ENCODE data around the gene FANK1. TPM values are rescaled to one million over a fixed set of nuclear protein-coding genes. Genes with fewer than 3 reads are reported as not detected.
"Not testable (repeated sequence)": the region's sequence is repeated elsewhere in the genome, so short reads cannot be mapped to it uniquely, and the experiment has no call there.

FANK1 gene
- total RNA-seq, 1 experiment from 2014 or later, result 2.5 TPM

- intact Hi-C loops (cut with micrococcal nuclease), result no loop called here
- H3K36me3 Mint-ChIP-seq (ENCODE audit: insufficient read depth, unreplicated experiment), result no peaks in the 10 kb centered on the region
- no TSS peak for BruUV-seq (replicated peaks)
- H3K4me1 Mint-ChIP-seq (ENCODE audit: insufficient read depth, unreplicated experiment), result no peaks in the 10 kb centered on the region
- no peak for DNase-seq (ENCODE audit: unreplicated experiment)
- CTCF ChIA-PET, result interaction anchor here (1.7 kb wide), 1 partner anchor 22 kb away, joined by 4 read pairs; no protein-coding TSS in a partner anchor
- TF ChIP-seq, protein P1, sequence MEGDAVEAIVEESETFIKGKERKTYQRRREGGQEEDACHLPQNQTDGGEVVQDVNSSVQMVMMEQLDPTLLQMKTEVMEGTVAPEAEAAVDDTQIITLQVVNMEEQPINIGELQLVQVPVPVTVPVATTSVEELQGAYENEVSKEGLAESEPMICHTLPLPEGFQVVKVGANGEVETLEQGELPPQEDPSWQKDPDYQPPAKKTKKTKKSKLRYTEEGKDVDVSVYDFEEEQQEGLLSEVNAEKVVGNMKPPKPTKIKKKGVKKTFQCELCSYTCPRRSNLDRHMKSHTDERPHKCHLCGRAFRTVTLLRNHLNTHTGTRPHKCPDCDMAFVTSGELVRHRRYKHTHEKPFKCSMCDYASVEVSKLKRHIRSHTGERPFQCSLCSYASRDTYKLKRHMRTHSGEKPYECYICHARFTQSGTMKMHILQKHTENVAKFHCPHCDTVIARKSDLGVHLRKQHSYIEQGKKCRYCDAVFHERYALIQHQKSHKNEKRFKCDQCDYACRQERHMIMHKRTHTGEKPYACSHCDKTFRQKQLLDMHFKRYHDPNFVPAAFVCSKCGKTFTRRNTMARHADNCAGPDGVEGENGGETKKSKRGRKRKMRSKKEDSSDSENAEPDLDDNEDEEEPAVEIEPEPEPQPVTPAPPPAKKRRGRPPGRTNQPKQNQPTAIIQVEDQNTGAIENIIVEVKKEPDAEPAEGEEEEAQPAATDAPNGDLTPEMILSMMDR (IDR thresholded peaks at IDR 0.05; ENCODE audit: unreplicated experiment), result no peak
- POLR2A ChIA-PET, result no interaction called here
- no peaks in the 10 kb centered on the region for H3K9me3 Mint-ChIP-seq (ENCODE audit: unreplicated experiment)
- H3K27me3 Mint-ChIP-seq (ENCODE audit: insufficient read depth, unreplicated experiment), result no peaks in the 10 kb centered on the region
- no peak overlapping the region for H3K27ac Mint-ChIP-seq (ENCODE audit: low read depth, unreplicated experiment)
- H3K4me3 Mint-ChIP-seq (ENCODE audit: unreplicated experiment), result no peak overlapping the region
Observed at GRCh38 chr10:125911145-125911544, 14.8 kb downstream of the FANK1 start.

DNA sequence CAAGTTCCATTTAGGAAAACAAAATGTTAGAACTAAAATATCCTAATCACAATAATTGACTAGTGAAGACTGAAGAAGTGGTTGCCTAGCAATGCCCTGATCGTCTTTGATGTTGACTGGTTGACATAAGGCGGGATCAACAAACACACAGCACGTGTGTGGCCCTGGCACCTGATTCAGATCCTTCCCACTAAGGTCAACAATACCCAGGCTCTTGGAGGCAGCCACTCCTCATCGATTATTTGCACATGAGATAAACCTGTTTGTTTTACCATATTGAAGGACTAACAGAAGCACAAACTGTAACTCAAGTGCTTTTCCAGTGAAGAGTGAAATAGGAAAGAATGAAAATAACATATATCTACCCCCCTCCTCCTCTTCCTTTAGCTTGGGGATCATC is 15.6 kb downstream of the FANK1 start:
- POLR2A ChIA-PET, result no interaction called here
- no peaks in the 10 kb centered on the region for H3K36me3 Mint-ChIP-seq (ENCODE audit: insufficient read depth, unreplicated experiment)
- BruUV-seq (replicated peaks), result no TSS peak
- DNase-seq (ENCODE audit: unreplicated experiment), result no peak
- no peaks in the 10 kb centered on the region for H3K4me1 Mint-ChIP-seq (ENCODE audit: insufficient read depth, unreplicated experiment)
- CTCF ChIA-PET, result interaction anchor here (1.2 to 1.7 kb wide), 2 partner anchors 21 to 23 kb away, joined by 4 to 5 read pairs; no protein-coding TSS in a partner anchor
- no peaks in the 10 kb centered on the region for H3K9me3 Mint-ChIP-seq (ENCODE audit: unreplicated experiment)
- H3K4me3 Mint-ChIP-seq (ENCODE audit: unreplicated experiment), result no peak overlapping the region
- TF ChIP-seq, protein P1 (IDR thresholded peaks at IDR 0.05; ENCODE audit: unreplicated experiment), result no peak
- no peaks in the 10 kb centered on the region for H3K27me3 Mint-ChIP-seq (ENCODE audit: insufficient read depth, unreplicated experiment)
- no peak overlapping the region for H3K27ac Mint-ChIP-seq (ENCODE audit: low read depth, unreplicated experiment)
- intact Hi-C loops (cut with micrococcal nuclease), result no loop called here

DNA sequence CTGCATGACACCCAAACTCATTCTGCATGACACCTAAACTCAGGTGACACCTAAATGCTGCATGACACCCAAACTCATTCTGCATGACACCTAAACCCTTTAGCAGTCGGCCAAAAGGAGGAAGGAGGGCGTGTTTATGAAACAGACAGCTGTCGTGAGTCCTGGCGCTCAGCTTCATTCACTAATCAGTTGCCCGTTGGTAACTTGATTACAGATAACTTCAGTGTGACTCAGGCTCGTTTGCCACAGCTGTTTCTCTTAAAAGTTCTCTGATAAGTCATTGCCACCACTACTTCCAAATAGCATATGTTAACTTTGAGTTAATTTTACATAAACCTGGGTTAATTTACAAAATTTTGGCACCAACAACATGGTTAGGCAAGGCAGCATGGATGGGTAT is 16.9 kb downstream of the FANK1 start:
- BruUV-seq (replicated peaks); H3K27ac Mint-ChIP-seq (ENCODE audit: low read depth, unreplicated experiment); DNase-seq (ENCODE audit: unreplicated experiment); H3K4me3 Mint-ChIP-seq (ENCODE audit: unreplicated experiment); H3K4me1 Mint-ChIP-seq (ENCODE audit: insufficient read depth, unreplicated experiment); H3K36me3 Mint-ChIP-seq (ENCODE audit: insufficient read depth, unreplicated experiment); POLR2A ChIA-PET; intact Hi-C loops (cut with micrococcal nuclease); H3K27me3 Mint-ChIP-seq (ENCODE audit: insufficient read depth, unreplicated experiment); H3K9me3 Mint-ChIP-seq (ENCODE audit: unreplicated experiment): not testable (repeated sequence)
- CTCF ChIA-PET, result interaction anchor here (0.6 kb wide), 1 partner anchor 866 kb away, joined by 3 read pairs; no protein-coding TSS in a partner anchor

DNA sequence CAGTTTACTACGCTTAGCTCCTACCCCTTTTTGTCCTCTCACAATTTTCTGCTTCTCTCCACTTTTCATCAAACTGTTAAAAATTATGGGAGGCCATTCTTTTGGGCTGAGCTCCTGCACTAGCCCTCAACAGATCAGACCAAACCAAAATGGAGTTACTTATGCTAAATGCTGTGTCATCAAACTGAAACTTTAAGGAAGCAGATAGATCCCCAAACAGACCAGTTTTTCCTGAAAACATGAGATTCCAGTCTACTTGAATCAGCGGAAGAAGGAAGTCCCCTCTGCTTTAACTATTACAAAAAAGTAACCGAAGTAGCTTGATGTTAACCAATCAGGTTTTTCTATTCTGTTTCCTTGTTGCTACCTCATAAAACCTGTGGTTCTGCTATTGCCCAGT is 20.6 kb downstream of the FANK1 start:
- TF ChIP-seq, protein P1 (IDR thresholded peaks at IDR 0.05; ENCODE audit: unreplicated experiment), result no peak
- no peak for DNase-seq (ENCODE audit: unreplicated experiment)
- Mint-ChIP-seq H3K4me3 (ENCODE audit: unreplicated experiment) (no peak overlapping the region), H3K27ac (ENCODE audit: low read depth, unreplicated experiment) (no peak overlapping the region), H3K27me3 (ENCODE audit: insufficient read depth, unreplicated experiment) (no peaks in the 10 kb centered on the region), H3K36me3 (ENCODE audit: insufficient read depth, unreplicated experiment) (no peaks in the 10 kb centered on the region), H3K4me1 (ENCODE audit: insufficient read depth, unreplicated experiment) (peaks cover 5% of the 10 kb centered on the region), H3K9me3 (ENCODE audit: unreplicated experiment) (no peaks in the 10 kb centered on the region)
- no TSS peak for BruUV-seq (replicated peaks)
- CTCF ChIA-PET, result interaction anchor here (0.6 kb wide), 1 partner anchor 17 kb away, joined by 3 read pairs; no protein-coding TSS in a partner anchor
- POLR2A ChIA-PET, result no interaction called here
- intact Hi-C loops (cut with micrococcal nuclease), result no loop called here

DNA sequence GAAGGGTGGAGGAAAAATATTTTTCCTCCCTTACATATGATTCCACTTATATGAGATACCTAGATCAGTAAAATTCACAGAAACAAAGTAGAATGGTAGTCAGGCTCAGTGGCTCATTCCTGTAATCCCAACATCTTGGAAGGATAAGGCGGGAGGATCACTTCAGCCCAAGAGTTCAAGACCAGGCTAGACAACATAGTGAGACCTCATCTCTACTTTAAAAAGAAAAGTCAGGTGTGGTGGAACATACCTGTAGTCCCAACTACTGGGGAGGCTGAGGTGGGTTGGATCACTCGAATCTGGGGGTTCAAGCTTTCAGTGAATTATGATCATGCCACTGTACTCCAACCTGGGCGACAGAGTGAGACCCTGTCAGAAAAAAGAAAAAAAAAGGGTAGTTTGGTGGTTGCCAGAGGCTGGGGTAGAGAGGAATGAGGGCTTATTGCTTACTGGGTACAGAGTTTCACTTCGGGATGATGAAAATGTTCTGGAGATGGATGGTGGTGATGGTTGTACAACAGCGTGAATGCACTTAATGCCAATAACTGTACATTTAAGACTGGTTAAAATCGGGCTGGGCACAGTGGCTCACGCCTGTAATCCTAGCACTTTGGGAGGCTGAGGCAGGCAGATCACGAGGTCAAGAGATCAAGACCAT is 21.5 kb downstream of the FANK1 start:
- CTCF ChIA-PET, result interaction anchor here (1.0 kb wide), 1 partner anchor 49 kb away, joined by 3 read pairs; no protein-coding TSS in a partner anchor
- H3K9me3 Mint-ChIP-seq (ENCODE audit: unreplicated experiment); H3K27me3 Mint-ChIP-seq (ENCODE audit: insufficient read depth, unreplicated experiment); H3K36me3 Mint-ChIP-seq (ENCODE audit: insufficient read depth, unreplicated experiment); H3K4me3 Mint-ChIP-seq (ENCODE audit: unreplicated experiment); DNase-seq (ENCODE audit: unreplicated experiment); H3K4me1 Mint-ChIP-seq (ENCODE audit: insufficient read depth, unreplicated experiment); H3K27ac Mint-ChIP-seq (ENCODE audit: low read depth, unreplicated experiment); intact Hi-C loops (cut with micrococcal nuclease); POLR2A ChIA-PET; BruUV-seq (replicated peaks): not testable (repeated sequence)

DNA sequence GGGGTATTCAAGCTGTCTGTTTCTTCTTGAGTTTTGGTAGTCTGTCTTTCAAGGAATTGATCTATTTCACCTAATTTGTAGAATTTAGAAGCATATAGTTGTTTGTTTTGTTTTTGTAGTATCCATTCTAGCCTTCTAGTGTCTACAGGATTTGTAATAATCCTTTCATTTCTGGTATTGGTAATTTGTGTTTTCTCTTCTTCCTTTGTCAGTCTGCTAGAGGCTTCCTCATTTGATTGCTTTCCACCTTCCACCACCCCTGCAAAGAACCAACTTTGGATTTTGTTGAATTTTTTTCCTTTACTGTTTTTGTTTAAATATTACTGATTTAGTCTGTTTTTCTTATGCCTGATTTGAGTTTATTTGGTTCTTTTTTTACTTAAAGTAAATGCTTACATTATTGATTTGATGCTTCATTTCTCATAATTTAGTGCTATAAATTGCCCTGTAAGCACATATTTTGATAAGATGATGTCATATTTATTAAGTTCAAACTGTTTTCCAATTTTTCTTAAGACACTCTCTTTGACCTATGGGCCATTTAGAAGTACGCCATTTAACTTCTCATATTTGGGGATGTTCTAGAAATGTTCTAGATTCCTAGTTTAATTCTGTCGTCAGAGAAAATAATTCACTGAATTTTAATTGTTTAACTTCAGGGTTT is 25.4 kb downstream of the FANK1 start:
- H3K36me3 Mint-ChIP-seq (ENCODE audit: insufficient read depth, unreplicated experiment); H3K4me3 Mint-ChIP-seq (ENCODE audit: unreplicated experiment); DNase-seq (ENCODE audit: unreplicated experiment); H3K27ac Mint-ChIP-seq (ENCODE audit: low read depth, unreplicated experiment); POLR2A ChIA-PET; CTCF ChIA-PET; intact Hi-C loops (cut with micrococcal nuclease); H3K27me3 Mint-ChIP-seq (ENCODE audit: insufficient read depth, unreplicated experiment); H3K4me1 Mint-ChIP-seq (ENCODE audit: insufficient read depth, unreplicated experiment); H3K9me3 Mint-ChIP-seq (ENCODE audit: unreplicated experiment); BruUV-seq (replicated peaks): not testable (repeated sequence)
